Left lobe of liver (tissue), 2 donors: ENCODE measurements around the gene DAPK1. TPM values are rescaled to one million over a fixed set of nuclear protein-coding genes. Genes with fewer than 3 reads are reported as not detected.

Experiments
- ATAC-seq: fragments of 200-7000 bp; cut with Tn5 transposase; one replicate; pipeline ENCODE4 v1.9.1; 2020; ENCODE audit warnings: mild to moderate bottlenecking, moderate library complexity
- DNase-seq: peaks from one replicate; pipeline ENCODE4 v3.0.0-alpha.2; 2020; ENCODE audit warnings: low spot score
- total RNA-seq: library from RNA; stranded (reverse); gene quantifications from one replicate; pipeline ENCODE4 v1.2.1, GENCODE V29; 2021
- donor health status: DM: no; HTN: no; CAD: no; lungs with moderate emphysema.
- donor health status: DM: no; HTN: yes; CAD: no.

DAPK1 gene
- total RNA-seq, 1 donor from 2014 or later: 58.0 TPM

- no peak for ATAC-seq
Measured at GRCh38 chr9:87659534-87660419, 162.1 kb downstream of the DAPK1 start.

DNA sequence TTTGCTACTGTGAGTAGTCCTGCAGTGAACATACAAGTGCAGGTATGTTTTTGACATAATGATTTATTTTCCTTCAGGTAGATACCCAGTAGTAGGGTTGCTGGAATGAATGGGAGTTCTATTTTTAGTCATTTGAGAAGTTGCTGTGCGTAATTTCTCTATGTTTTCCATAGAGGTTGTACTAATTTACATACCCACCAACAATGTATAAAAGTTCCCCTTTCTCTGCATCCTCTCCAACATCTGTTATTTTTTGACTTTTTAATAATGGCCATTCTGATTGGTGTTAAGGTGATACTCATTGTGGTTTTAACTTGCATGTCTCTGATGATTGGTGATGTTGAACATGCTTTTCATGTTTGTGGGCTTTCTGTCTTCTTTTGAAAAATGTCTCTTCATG is 163.6 kb downstream of the DAPK1 start:
- no peak for DNase-seq
- ATAC-seq: no peak

More at GRCh38 chr9:87659534-87660419, 162.1 kb downstream of the DAPK1 start:
- DNase-seq: no peak

- DNase-seq (peak; percentile 78), ATAC-seq (peak; percentile 87)
Measured at GRCh38 chr9:87662808-87663528, 165.3 kb downstream of the DAPK1 start.

DNA sequence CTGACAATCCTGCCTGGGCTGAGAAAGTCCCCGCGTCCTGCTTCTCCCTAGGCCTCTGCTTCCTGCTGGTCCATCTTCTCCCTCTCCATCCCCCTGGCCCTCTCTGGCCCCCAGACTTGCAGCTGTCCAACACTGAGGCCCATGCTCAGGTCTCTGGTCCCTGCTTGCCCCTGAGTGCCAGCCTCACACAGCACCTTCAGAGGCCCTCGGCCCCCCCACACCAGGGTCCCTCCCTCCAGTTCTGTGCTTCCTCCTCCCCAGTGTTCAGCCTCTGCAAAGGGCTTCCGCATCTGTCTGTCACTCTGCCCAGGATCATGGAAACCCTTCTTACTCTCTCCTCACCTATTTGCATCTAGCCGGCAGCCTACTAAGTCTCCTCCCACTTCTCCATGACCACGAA is 165.9 kb downstream of the DAPK1 start:
- DNase-seq: no peak
- no peak for ATAC-seq

- no peak for ATAC-seq
- DNase-seq: no peak
Measured at GRCh38 chr9:87664153-87665060, 166.7 kb downstream of the DAPK1 start.

DNA sequence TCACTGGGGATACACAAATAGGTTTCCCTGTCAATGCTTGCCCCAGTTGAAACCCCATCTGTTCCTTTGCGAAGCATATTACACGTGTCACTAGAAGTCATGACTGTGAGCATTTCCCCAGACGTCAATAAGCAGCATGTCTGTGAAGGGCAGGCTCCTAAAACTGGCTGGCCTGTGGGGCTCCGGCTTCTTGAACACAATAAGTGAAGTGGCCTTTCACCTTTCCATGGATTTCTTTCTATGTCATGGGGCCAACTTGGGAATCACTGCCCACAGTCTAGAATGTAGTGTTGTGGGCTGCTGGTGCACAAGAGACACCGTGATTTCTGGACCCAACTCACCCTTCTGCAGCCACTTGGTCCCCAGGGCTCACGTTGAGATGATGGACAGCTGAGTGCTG is 167.8 kb downstream of the DAPK1 start:
- DNase-seq (no peak), ATAC-seq (no peak)

GRCh38 chr9:87667164-87667738 is 169.6 kb downstream of the DAPK1 start:
- DNase-seq (no peak), ATAC-seq (peak; percentile 51)

DNA sequence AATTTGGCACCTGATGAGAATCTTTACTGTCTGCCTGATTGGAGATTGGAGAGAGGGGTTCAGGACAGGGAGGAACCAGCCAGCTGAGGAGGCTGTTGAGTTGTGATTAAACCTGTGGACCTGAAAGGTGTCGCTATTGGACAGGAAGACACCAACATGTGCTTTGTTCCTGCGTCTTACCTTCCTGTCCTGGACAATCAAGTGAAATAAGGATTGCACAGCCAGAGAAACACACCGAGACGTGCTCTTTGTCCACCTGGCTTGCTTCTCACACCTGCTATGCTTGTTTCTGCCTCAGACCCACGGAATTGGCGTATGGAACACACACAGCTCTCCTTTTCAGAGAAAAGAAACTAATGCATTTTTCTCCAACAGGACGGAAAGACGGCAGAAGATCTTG is 170.6 kb downstream of the DAPK1 start:
- ATAC-seq (no peak), DNase-seq (no peak)

DNA sequence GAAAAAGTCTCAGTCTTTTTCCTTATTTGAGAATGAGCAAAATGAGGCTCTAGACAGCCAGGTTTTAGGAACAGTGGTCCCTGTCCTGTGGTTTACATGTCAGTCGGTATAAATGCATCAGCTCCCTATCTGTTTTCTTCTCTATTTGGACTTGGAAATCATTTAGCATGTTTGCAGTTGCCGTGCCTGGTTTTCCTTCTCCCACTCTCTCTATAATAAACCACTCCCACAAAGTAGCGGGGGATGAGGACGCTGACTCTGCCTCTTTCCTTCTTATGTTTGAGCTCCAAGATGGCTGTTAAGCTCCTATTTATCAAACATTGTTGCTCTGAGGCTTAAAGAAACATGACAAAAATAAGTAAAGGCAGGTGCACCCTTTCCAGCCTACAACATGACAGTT is 171.1 kb downstream of the DAPK1 start:
- ATAC-seq: no peak
- no peak for DNase-seq

DNA sequence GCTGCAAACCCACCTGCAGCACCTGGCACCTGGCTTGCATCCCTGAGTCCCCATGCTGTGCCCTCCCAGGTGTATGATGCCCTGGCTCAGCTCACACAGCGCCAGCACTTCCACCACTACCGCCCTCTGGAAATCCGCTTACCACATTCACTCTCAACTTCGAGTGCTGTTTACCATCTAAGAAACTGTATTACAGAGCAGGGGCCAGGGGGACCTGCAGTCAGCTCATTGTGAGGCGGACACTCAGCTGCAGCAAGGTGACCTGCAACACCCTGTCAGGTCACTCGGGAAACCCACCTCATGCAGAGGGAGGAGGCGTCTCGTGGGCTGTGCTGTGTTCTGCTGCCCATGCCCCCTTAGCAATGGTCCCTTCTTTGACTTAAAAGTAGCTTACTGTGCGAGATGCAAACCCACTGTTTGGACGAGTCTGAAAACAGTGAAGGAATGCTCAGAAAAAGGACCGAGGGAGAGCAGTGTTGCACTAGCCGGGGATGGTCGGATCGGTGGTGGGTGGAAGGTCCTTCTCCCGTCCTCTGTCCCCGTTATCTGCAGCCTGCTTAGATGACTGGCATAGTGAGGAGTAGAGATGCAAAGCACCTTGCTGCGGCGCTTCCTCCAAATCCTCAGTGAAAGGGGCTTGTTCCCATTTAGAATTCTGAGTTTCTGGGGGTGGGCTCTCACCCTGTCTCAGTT is 173.1 kb downstream of the DAPK1 start:
- ATAC-seq (no peak), DNase-seq (peak; percentile 37)

DNA sequence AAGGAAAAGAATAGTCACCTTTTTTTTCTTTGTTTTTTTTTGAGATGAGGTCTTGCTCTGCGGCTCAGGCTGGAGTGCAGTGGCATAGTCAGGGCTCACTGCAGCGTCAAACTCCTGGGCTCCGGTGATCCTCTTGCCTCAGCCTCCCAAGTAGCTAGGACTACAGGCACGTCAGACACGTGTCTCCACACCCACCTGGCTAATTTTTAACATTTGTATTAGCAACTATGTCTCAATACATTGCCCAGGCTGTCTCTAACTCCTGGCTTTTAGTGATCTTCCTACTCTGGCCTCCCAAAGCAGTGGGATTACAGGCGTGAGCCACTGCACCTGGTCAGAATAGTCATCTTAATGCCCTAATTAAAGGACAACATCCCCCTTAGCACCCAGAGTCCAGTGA is 173.8 kb downstream of the DAPK1 start:
- DNase-seq (peak; percentile 46), ATAC-seq (peak; percentile 66)

DNA sequence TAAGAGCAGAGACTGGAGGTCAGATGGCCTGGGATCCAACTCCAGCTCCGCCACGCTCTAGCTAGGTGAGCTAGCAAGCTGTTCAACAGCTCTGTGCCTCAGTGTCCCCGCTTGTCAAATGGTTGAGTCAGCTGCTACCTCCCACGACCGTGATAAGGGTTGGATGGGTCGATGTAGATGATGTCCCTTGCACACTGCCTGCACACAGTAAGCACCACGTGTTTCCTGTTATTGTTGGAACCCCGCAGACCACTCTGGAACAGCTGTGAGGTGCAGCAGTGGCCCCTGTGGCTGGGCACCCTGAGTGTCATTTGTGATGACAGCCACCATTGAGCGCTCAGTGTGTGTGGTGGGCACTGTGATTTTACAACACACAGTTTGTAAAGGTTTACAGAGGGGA is 174.3 kb downstream of the DAPK1 start:
- peak; percentile 33 for DNase-seq
- ATAC-seq: peak; percentile 4

DNA sequence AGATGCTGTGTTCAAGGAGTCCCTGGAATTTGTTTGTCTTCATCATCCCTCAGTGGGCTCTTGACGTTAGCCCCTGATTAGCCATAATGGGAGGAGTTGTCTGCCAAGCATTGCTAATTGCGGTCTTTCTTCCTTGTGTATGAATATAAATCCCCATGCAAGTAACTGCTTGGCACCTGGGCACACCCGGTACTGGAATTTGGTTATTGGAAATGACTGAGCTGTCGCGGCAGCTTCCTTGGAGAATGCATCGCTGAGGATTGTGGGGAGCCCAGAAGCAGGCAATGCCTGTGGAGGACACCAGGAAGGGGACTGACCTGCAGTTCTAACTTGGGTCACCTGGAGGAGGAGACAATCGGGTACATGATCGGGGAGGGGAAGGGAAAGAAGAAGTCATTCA is 174.9 kb downstream of the DAPK1 start:
- DNase-seq: peak; percentile 36
- no peak for ATAC-seq

GRCh38 chr9:87673446-87674120 is 175.9 kb downstream of the DAPK1 start:
- no peak for ATAC-seq
- DNase-seq: peak; percentile 39

DNA sequence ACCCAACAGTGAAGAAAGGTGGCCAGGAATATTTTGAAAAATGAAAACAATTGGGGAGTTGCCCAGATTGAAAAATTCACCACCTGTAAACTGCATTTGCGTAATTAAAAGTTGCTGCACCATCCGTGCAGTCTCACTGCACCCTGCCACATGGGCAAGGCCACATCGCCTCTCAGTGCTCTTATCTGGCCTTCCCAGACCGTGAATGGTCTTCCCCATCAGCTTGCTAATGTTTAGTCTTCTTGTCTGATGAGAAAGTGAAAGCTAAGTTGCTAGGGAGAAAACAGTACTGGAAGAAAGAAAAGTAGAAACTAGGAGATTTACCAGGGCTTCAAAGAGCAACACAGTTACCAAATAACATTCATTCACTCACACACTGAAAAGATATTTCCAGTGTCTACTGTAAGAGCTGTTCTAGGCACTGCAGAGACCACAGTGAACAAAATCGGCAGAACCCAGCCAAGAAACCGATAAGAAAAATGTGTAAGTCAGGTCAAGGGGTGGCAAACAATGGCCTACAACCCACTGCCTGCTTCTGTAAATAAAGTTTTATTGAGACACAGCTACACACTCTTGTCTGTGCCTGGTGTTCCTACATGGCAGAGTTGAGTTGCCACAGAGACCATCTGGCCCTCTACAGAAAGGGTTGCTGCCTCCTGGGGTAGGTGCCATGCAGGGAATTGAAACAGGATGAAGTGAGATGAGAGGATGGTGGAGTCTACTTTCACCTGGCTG is 177.1 kb downstream of the DAPK1 start:
- DNase-seq (no peak), ATAC-seq (no peak)

- ATAC-seq: no peak
- peak; percentile 43 for DNase-seq
Measured at GRCh38 chr9:87675906-87676515, 178.3 kb downstream of the DAPK1 start.

DNA sequence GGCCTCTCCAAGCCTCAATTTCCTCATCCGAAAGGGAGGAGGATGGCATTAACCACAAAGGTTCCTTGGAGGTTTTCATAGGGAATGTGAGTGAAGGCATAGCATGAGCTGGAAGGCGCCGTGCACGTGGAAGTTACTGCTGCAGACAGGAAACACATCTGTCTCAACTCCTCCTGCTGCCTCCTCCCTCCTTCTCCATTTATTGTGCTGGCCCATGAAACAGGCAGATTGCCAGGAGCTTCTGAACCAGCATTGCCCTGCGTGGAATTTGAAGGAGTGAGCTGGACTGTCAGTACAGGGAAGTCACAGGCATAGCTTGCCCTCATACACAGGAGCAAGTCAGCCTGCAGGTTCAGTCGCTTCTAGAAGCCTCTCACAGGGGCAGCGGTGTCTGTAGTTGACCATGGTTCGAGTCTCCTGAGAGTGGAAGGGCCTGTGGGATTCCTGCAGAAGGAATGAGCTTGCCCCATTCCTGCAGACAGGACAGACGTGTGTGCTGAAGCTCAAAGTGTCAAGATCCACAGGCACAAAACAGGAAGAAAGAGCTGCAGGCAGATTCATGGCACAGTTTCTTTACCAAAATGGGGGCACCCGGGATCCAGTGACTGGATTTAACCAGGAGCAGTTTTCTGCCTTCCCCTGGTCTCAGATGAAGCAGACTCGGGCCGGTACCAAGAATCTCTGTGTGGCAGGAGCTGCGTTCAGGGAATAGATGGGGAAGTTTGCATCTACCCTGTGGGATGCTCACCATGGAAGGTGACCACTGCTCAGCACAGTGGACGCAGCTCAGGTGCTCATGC is 179.5 kb downstream of the DAPK1 start:
- peak; percentile 45 for DNase-seq
- no peak for ATAC-seq
